BJ (cell line): ENCODE measurements around the gene ANKRD44. TPM values are rescaled to one million over a fixed set of nuclear protein-coding genes. Genes with fewer than 3 reads are reported as not detected.

Source experiments
- CTCF ChIA-PET: fragments of 350-600 bp; formaldehyde crosslinking; extraction: SDS; loops from one replicate; lab custom pipeline; 2021; ENCODE audit warnings: antibody characterized with exemption, inconsistent platforms; lab: Yijun Ruan, JAX
- POLR2A ChIA-PET: fragments of 300-600 bp; sonication (Branson Sonifier 250); formaldehyde crosslinking; extraction: SDS; loops from one replicate; lab custom pipeline; 2021; ENCODE audit warnings: antibody characterized with exemption; lab: Charles Lee
- DNase-seq: peaks from one replicate; pipeline ENCODE4 v3.0.0-alpha.2; 2011; ENCODE audit warnings: low read depth
- H3K27me3 ChIP-seq: 2 replicates; pipeline ENCODE4 v1.6.0; 2011; ENCODE audit warnings: low read length; ENCODE audit not compliant: control insufficient read depth, insufficient read depth
- H3K36me3 ChIP-seq: 2 replicates; pipeline ENCODE4 v1.5.1; 2011; ENCODE audit warnings: low read length; ENCODE audit not compliant: control insufficient read depth, insufficient read depth
- H3K4me3 ChIP-seq: 2 replicates; pipeline ENCODE4 v1.5.1; 2011; ENCODE audit warnings: low read depth, mild to moderate bottlenecking, control low read depth, low read length
- polyA plus RNA-seq: library from polyadenylated mRNA; depleted of rRNA; stranded (reverse); fragments of >200 nt; gene quantifications from 2 replicates; pipeline ENCODE4 v1.2.3, GENCODE V29; 2011
- TF ChIP-seq, protein P1 (sequence below): IDR thresholded peaks from 2 replicates; pipeline ENCODE4 v1.5.1; 2011; ENCODE audit warnings: low read depth, mild to moderate bottlenecking, control low read depth, inconsistent platforms, low read length, moderate library complexity; ENCODE audit not compliant: insufficient read depth

Gene ANKRD44
- polyA plus RNA-seq, 1 experiment = 12.4 TPM

DNA sequence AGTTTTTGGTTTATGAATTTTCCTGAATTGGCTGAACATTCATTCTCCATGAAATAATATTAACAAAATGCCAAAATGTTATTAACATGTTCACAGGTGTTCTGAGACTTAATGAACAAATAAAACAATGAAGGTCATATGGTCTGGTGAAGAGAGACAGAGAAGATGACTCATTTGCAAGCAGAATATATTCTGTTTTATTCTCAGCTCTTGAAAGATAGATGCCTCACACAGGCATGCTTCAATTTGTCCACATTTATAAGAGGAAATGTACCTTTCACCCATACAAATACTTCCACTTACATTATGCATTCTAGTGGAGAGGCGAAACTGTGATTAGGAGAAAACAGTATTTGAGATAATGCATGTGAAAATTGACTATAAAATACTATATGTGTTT, 308.7 kb downstream of the ANKRD44 start:
- CTCF ChIA-PET = interaction anchor here (1.1 kb wide), 1 partner anchor 10 kb away, joined by 3 read pairs; no protein-coding TSS in a partner anchor

DNA sequence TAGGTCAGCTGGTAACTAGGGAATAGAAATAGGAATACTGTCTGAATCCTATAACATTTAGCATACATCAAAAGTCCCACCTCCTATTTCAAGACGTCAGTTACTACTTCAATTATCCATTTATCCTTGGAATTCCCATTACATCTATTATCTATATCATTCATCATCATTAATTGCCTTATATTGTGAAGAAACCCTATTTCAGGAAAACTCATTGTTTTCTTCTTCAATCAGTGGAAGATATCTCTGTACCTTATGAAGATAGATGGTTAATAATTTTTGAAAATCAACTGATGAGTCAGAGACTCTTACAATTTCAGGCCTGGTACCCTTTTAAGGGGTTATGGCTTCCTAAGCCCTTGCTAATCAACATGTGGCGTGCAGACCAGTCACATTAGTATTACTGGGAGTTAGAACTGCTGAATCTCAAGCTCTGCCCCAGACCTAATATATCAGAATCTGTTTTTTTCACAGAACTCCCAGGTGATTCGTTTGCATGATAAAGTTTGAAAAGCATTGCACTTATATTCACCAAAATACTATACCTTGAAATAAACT, 314.7 kb downstream of the ANKRD44 start:
- Histone ChIP-seq H3K36me3 (no peaks in the 10 kb centered on the region), H3K27me3 (no peaks in the 10 kb centered on the region), H3K4me3 (no peak overlapping the region)
- POLR2A ChIA-PET = no interaction called here
- TF ChIP-seq, protein P1, sequence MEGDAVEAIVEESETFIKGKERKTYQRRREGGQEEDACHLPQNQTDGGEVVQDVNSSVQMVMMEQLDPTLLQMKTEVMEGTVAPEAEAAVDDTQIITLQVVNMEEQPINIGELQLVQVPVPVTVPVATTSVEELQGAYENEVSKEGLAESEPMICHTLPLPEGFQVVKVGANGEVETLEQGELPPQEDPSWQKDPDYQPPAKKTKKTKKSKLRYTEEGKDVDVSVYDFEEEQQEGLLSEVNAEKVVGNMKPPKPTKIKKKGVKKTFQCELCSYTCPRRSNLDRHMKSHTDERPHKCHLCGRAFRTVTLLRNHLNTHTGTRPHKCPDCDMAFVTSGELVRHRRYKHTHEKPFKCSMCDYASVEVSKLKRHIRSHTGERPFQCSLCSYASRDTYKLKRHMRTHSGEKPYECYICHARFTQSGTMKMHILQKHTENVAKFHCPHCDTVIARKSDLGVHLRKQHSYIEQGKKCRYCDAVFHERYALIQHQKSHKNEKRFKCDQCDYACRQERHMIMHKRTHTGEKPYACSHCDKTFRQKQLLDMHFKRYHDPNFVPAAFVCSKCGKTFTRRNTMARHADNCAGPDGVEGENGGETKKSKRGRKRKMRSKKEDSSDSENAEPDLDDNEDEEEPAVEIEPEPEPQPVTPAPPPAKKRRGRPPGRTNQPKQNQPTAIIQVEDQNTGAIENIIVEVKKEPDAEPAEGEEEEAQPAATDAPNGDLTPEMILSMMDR = no peak
- no peak for DNase-seq
- CTCF ChIA-PET = no interaction called here

More for the DNA sequence above, 308.7 kb downstream of the ANKRD44 start:
- H3K27me3 ChIP-seq = no peaks in the 10 kb centered on the region
- no peak for DNase-seq
- H3K36me3 ChIP-seq = no peaks in the 10 kb centered on the region
- no peak overlapping the region for H3K4me3 ChIP-seq
- POLR2A ChIA-PET = no interaction called here
- TF ChIP-seq, protein P1 = no peak

DNA sequence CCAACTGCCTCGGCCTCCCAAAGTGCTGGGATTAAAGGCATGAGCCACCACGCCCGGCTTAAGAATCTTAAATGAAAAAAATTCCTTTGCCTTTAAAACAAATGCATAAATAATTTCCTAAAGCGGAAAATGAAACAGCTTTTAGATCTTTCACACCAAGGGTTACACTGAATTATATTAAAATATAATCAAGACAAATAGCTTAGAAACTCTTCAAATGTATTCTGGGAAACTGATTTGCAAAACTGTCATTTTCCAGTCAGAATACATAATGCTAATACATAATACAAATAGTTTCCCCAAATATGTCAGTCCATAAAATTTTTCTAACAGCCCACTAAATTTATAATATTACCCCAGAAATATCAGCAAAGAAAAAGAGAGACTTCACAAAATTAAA, 315.8 kb downstream of the ANKRD44 start:
- TF ChIP-seq, protein P1 = no peak
- POLR2A ChIA-PET = no interaction called here

DNA sequence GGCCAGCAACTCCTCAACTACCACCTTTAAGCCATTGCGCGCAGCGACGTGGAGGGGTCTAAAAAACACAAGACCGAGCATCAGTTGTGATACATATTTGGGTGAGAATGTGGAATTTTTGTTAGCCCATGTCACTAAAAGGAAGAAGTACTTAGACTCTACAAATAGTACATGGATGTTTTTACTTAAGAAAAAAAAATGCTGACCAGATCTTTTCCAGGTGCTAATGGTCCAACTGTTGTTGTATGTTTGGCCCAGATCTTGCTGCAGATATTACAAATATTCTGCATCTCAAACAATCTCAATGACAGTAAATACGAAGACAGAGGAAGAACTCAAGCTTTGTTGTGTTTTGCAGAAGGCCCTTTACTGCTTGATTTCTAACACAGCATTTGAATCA, 317.0 kb downstream of the ANKRD44 start:
- Histone ChIP-seq H3K36me3 (no peaks in the 10 kb centered on the region), H3K4me3 (no peak overlapping the region), H3K27me3 (no peaks in the 10 kb centered on the region)
- TF ChIP-seq, protein P1 = no peak
- ChIA-PET CTCF (interaction anchor here (1.4 kb wide), 1 partner anchor 18 kb away, joined by 4 read pairs; no protein-coding TSS in a partner anchor), POLR2A (no interaction called here)
- no peak for DNase-seq

More for the DNA sequence above, 315.8 kb downstream of the ANKRD44 start:
- Histone ChIP-seq H3K36me3 (no peaks in the 10 kb centered on the region), H3K4me3 (no peak overlapping the region), H3K27me3 (no peaks in the 10 kb centered on the region)
- DNase-seq = no peak
- CTCF ChIA-PET = interaction anchor here (1.4 kb wide), 1 partner anchor 17 kb away, joined by 4 read pairs; no protein-coding TSS in a partner anchor

DNA sequence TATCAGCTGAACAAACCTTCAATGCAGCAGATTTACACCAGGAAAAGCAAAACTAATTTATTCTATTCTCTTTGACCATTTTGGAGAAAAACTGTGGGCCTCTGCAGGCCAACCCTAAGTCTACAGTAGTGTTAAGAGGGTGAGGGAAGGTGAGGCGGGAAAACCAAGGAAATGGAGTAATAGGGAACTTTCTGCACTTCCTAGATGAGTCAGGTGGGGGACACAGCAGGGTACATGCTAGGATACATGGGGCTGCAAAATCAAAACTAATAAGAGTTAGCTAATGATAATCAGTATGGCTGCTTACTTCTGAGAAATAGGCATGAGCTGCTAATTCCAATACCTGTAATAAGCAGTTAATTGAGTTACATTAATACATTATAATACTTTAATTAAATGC, 318.1 kb downstream of the ANKRD44 start:
- CTCF ChIA-PET = interaction anchor here (0.8 kb wide), 1 partner anchor 11 kb away, joined by 5 read pairs; no protein-coding TSS in a partner anchor
- POLR2A ChIA-PET = no interaction called here
- H3K27me3 ChIP-seq = no peaks in the 10 kb centered on the region
- TF ChIP-seq, protein P1 = no peak
- no peaks in the 10 kb centered on the region for H3K36me3 ChIP-seq
- no peak for DNase-seq
- H3K4me3 ChIP-seq = no peak overlapping the region
